GM20431 (cell line): ENCODE results near the gene SSX4B.
"Not testable (repeated sequence)": the region's sequence is repeated elsewhere in the genome, so short reads cannot be mapped to it uniquely, and the experiment has no call there.

Experiments used
- in situ Hi-C: fragments of 300-500 bp; cut with MseI, MboI; formaldehyde crosslinking; loops from one replicate; pipeline ENCODE4 v1.15.0; 2020; ENCODE audit warnings: low sequenced_read_pairs; ENCODE audit not compliant: unreplicated experiment

The SSX4B gene

DNA sequence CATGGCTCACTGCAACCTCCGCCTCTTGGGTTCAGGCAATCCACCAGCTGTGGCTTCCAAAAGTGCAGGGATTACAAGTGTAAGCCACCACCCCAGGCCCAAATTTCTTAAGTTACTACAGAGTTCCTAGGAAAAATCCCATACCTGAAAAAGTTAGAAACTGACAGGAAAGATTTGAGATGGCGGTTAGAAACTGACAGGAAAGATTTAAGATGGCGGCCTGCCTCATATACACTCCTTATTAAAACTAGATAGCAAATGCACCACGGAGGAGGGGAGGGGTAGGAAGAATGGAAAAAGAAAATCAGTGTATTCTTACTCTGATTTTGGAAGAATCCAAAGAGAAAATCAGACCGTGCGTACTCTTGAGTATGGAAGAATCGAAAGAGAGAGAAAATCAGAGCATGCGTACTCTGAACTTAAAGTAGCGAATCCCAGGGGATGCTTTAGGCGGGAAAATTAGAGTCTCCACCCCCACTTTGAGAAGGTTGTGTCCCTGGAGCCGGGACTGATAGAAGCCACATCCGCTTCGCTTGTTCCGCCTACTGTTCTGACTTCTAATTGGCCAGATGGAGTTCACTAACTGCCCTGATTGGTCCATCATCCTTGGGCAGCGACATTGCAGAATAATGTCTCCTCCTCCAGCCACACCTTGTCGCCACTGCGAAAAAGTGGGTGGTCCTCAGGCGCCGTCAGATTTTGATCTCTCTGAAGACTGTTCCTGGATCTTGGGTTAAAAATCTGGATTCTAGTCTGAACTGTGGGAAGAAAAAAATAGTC is 55.3 kb downstream of the SSX4B start, which contains the start of gene SSX3:
TSS of gene SSX3 (minus strand) at position 389 of the 780 bp plus-strand sequence. CDS start 1,454 bp downstream, outside the sequence.
- in situ Hi-C loops, result not testable (repeated sequence)
